Activated CD4-positive, alpha-beta T cell treated with anti-CD3 and anti-CD28 coated beads, Interleukin-2, amount 50 U/mL, for 4 hours (primary cell): ENCODE measurements around the gene SH3BGR.
A peak's percentile ranks its signal among the peaks of the same experiment; 100 is the strongest.
"Not testable (repeated sequence)": the region's sequence is repeated elsewhere in the genome, so short reads cannot be mapped to it uniquely, and the experiment has no call there.

Source experiments
- DNase-seq, 2 experiments: peaks; one replicate each; pipeline ENCODE4 v3.0.0-alpha.2; 2020

Gene SH3BGR

GRCh38 chr21:39518055-39518846, 66.5 kb downstream of the SH3BGR start:
- peak; percentile 12 to 16 for DNase-seq

DNA sequence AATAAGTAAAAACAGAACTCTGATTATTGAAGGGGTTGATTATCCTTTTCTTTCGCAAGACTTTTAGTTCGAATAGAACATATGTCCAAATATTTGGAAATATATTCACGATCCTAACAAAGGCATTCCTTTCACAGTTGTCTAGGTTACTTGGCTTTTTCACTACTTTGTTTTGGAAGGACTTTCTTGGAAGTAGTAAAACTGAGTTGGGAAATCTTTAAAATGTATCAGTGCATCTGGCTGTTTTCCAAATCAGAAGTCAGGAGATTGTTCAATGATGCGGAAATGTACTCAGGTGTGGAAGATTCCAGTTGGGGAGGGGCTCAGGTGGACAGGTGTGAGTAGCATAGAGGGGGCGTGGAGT, 67.1 kb downstream of the SH3BGR start:
- no peak for DNase-seq

DNA sequence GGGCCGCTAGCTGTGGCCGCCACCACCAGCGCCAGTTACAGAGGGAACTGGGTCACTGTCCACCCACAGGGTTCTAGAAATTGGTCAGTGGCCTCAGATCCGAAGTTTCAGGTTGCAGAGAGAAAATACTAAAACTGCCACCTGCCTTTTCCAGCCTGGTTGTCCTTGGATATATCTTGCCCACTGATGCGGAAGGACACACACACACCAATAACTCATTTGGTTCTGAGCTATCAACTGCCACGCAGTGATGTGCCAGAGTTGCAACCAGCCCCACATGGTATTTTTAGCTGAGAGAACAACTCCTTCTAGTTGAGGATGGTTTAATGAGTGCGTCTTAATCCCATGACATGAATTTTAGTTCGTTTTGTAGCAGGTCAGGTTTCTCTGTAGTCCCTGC, 68.1 kb downstream of the SH3BGR start:
- no peak for DNase-seq

- DNase-seq: no peak
Measured at GRCh38 chr21:39523399-39523798, 71.6 kb downstream of the SH3BGR start.

DNA sequence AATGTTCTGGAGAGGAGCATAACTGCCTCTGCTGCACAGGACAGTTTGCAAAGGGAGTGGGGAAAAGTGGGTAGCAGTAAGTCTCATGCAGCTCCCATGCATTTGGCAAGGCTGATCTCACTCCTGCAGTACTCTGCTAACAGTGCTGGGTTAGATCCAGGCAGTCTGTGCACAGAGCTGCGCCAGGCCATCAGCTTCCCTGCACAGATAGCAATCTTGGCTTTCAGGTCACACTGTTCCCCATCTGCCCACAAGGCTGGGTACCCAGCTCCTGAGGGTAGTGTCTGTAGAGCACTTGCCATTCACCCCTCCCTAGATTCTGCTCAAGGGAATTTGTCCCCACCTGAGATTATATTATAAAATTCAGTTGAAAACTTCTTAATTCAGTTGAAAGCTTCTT, 72.1 kb downstream of the SH3BGR start:
- DNase-seq: no peak

DNA sequence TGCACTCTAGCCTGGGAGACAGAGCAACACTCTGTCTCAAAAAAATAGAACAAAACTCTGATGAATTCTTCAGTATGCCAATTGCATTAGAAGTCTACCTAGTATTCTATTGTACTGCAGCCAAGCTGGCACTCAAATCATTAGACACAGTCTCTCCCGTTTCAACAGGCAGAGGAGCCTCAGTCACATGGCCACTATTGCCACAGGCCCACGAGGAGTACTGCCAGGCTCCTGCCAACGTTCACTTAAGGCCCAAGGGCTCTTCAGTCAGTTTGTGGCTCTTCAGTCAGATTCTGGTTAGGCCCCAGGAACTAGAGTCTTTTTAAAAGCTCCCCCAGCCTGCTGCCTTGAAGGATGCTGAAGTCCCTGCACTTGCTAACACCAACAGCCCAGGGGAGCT, 73.4 kb downstream of the SH3BGR start:
- DNase-seq: no peak

DNA sequence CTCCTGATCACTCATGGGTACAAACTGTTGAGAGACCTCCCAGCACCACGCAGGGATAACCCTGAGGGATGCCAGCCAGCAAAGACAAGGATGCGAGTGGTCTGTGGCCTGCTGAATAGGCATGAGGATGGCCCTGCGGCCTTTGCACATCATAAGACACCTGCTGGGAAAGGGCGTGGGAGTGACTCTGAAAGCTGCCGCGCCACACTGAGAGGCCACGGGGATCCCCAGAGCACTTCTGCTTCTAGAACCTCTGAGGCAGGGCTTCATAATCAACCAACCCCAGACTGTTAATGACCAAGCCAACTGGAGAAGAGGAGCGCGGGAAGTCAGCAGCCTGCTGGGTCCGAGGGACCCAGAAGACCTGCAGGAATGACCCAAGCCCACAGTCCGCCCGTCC, 73.8 kb downstream of the SH3BGR start:
- DNase-seq: no peak

GRCh38 chr21:39527067-39527595, 75.4 kb downstream of the SH3BGR start:
- DNase-seq: no peak

DNA sequence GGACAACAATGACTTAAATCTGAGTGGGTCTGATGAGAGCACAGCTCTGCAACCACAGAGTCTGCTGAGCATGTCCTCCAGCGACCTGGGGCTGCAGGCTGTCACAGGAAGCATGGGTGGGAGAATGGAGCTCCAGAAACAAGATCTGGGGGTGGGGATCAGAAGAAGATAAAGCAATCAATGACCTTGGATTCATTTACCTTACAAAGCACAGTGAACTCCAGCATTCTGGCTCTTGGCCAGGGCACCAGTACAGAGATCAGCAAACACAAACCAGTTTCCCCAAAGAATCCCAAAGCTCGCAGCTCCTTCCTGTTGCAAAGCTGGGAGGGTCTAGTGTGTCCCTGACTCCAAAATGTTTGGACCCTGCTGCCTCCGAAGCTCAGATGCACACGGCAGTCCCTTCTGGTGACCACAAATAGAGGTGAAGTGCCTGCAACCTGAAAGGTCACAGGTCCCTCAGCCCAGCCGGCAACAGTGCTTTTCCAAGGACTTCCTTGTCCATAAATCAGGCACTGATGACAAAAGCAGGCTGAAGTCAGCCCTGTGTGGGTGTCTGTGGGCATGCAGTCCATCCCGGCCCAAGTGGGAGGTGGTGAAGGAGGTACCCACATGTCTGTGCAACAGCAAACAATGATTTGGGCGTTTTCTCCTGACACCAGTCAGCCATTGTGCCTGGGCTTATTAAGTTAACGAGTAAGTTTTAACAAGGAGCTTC, 76.1 kb downstream of the SH3BGR start:
- no peak for DNase-seq

DNA sequence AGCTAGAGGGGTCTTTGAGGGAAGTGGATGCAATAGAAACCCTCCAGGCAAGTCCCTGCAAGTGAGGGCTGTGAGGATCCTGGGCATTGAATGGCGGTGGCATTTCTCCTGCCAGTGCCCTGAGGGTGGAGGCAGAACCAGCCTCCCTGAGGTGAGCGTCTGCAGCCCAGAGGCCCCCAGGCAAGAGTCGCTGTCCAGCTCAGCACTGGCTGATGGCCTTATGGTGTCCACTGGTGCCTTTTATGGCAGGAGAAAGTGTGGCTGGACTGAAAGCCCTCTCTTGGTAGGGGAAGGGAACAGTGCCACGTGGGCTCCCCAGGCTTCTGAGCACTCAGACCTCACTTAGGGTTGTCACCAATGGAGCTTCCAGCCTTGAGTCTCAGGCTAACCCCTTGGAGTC, 77.3 kb downstream of the SH3BGR start:
- DNase-seq: no peak

GRCh38 chr21:39531064-39531463, 79.3 kb downstream of the SH3BGR start:
- no peak for DNase-seq

GRCh38 chr21:39531840-39532239, 80.1 kb downstream of the SH3BGR start:
- DNase-seq: no peak

- DNase-seq: no peak
Measured at GRCh38 chr21:39533545-39534380, 82.0 kb downstream of the SH3BGR start.

GRCh38 chr21:39535646-39536437, 84.1 kb downstream of the SH3BGR start:
- DNase-seq: no peak

DNA sequence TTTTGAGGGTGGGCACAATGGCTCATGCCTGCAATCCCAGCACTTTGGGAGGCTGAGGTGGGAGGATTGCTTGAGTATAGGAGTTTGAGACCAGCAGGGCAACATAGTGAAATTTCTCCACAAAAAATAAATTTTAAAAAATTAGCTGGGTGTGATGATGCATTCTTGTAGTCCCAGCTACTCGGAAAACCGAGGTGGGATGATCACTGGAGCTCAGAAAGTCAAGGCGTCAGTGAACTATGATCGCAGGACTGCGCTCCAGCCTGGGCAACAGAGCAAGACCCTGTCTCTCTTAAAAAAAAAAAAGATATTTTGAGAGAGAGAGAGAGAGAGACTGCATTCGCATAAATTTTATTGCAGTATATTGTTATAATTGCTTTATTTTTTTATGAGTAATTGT, 85.1 kb downstream of the SH3BGR start:
- no peak for DNase-seq

DNA sequence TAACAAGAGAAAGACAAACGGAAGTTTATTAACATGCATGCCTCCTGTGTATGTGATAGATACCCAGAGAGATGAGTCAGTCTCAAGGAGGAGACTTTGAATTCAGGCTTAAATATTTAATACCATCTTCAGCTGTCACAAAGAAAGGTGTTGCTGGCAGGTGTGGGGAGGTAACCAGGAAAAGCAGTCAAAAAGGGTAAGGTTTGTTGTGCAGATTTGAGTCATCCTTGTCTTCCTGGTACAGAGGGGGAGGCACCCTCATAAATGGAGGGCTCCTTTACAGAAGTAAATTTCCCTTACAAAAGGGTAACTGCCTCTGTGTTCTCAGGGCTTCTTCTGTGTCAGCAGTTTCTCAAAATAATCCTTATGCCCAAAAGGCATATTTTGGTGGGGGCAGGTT, 85.8 kb downstream of the SH3BGR start:
- DNase-seq: no peak

GRCh38 chr21:39538453-39539042, 86.8 kb downstream of the SH3BGR start:
- DNase-seq: no peak

DNA sequence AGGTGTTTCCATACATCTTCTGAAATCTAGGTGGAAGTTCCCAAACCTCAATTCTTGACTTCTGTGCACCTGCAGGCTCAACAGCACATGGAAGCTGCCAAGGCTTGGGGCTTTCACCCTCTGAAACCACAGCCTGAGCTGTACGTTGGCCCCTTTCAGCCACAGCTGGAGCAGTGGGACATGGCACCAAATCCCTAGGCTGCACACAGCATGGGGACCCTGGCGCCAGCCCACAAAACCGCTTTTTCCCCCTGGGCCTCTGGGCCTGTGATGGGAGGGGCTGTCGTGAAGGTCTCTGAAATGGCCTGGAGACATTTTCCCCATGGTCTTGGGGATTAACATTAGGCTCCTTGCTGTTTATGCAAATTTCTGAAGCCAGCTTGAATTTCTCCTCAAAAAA, 88.6 kb downstream of the SH3BGR start:
- DNase-seq: not testable (repeated sequence)

DNA sequence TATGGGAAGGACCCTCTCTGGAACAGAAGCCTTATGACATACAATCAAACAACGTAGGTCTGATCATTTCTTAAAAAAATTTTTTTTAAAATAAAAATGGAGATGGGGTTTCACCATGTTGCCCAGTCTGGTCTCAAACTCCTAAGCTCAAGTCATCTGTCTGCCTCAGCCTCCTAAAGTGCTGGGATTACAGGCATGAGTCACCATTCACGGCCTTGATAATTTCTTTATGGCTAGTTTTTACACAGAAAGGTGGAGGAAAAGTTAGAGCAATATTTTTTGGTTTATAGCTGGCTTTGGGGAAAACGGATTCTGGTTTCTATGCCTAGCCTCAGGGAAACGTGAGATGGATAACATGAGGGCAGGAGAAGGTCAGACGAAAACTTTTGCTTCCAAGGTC, 91.0 kb downstream of the SH3BGR start:
- DNase-seq: no peak

GRCh38 chr21:39546522-39546921, 94.8 kb downstream of the SH3BGR start:
- no peak for DNase-seq

DNA sequence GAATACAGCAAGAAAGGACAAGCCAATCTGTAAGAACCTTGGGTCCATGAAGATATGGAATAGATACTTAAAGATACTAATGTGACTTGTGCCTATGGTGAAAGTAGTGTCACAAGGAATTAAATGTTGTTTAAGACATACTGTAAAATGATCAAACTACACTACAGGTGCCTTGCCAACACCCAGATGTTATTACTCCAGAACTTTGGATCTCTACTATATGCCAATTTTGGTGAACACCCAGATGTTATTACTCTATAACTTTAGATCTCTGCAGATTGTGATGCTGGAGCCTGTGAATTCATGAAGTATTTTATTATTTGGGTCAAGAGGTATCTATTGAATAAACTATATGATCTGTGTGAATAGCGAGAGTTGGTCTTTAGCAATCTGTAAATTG, 101.1 kb downstream of the SH3BGR start:
- DNase-seq: no peak

GRCh38 chr21:39553331-39553730, 101.6 kb downstream of the SH3BGR start:
- DNase-seq: no peak
